ENCODE data around the gene MDM2.

The MDM2 gene

GRCh38 chr12:68785823-68786222, 22.2 kb upstream of the MDM2 start:
- H2AFZ ChIP-seq (ENCODE audit: low read depth, low read length): no peak overlapping the region
- H3K27me3 ChIP-seq (ENCODE audit: low read depth, low read length): no peaks in the 10 kb centered on the region
- no peaks in the 10 kb centered on the region for H4K20me1 ChIP-seq (ENCODE audit: insufficient read depth, low read length)
- no peaks in the 10 kb centered on the region for H3K9me3 ChIP-seq (ENCODE audit: insufficient read depth, low read length)
- H3K79me2 ChIP-seq (ENCODE audit: low read length): no peaks in the 10 kb centered on the region
- H3K4me3 ChIP-seq (ENCODE audit: low read length): no peak overlapping the region
- TF ChIP-seq CTCF (IDR thresholded peaks at IDR 0.05; ENCODE audit: low read depth, low read length) (no peak), EZH2phosphoT487 (IDR thresholded peaks at IDR 0.05; ENCODE audit: low read depth) (no peak)
- H3K4me1 ChIP-seq (ENCODE audit: low read length): peaks cover 32% of the 10 kb centered on the region
- no peaks in the 10 kb centered on the region for H3K36me3 ChIP-seq (replicated peaks; ENCODE audit: low read depth, low read length)
- H3K4me2 ChIP-seq (ENCODE audit: low read length): peak overlapping the region; percentile 33
- no peak overlapping the region for H3K27ac ChIP-seq (ENCODE audit: low read length)
- no peak overlapping the region for H3K9ac ChIP-seq (ENCODE audit: low read length)

DNA sequence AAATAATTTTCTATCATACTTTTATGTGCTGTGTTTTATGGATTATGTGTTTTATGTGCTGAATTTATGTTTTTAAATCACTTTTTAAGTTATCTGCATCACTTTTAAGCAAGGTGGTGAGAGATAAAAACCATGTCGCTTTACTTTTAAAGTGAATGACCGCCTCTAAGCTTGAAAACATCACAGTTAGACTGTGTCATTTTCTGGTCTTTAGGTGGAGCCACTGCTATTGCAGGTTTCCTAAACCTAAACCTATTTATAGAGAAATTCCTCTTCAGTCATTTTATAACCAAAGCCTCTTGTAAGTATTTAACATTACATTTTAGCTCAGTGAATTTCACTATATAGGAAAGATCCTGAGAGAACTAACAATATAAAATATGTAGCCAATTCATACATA, 21.0 kb upstream of the MDM2 start:
- H2AFZ ChIP-seq (ENCODE audit: low read depth, low read length): no peak overlapping the region
- no peaks in the 10 kb centered on the region for H4K20me1 ChIP-seq (ENCODE audit: insufficient read depth, low read length)
- peak overlapping the region; percentile 46; the same call in 1 of the 2 replicates for H3K4me2 ChIP-seq (ENCODE audit: low read length)
- H3K79me2 ChIP-seq (ENCODE audit: low read length): no peaks in the 10 kb centered on the region
- H3K27ac ChIP-seq (ENCODE audit: low read length): no peak overlapping the region; the same call in 1 of the 2 replicates
- peaks cover 32% of the 10 kb centered on the region for H3K4me1 ChIP-seq (ENCODE audit: low read length)
- 0 out of 2 replicates have a peak overlapping the region, but pooled peaks have one; percentile 4 for H3K9ac ChIP-seq (ENCODE audit: low read length)
- H3K27me3 ChIP-seq (ENCODE audit: low read depth, low read length): no peaks in the 10 kb centered on the region
- TF ChIP-seq EZH2phosphoT487 (IDR thresholded peaks at IDR 0.05; ENCODE audit: low read depth) (no peak), CTCF (IDR thresholded peaks at IDR 0.05; ENCODE audit: low read depth, low read length) (no peak; the same call in 1 of the 2 replicates)
- no peak overlapping the region for H3K4me3 ChIP-seq (ENCODE audit: low read length)
- no peaks in the 10 kb centered on the region for H3K36me3 ChIP-seq (replicated peaks; ENCODE audit: low read depth, low read length)
- H3K9me3 ChIP-seq (ENCODE audit: insufficient read depth, low read length): no peaks in the 10 kb centered on the region

DNA sequence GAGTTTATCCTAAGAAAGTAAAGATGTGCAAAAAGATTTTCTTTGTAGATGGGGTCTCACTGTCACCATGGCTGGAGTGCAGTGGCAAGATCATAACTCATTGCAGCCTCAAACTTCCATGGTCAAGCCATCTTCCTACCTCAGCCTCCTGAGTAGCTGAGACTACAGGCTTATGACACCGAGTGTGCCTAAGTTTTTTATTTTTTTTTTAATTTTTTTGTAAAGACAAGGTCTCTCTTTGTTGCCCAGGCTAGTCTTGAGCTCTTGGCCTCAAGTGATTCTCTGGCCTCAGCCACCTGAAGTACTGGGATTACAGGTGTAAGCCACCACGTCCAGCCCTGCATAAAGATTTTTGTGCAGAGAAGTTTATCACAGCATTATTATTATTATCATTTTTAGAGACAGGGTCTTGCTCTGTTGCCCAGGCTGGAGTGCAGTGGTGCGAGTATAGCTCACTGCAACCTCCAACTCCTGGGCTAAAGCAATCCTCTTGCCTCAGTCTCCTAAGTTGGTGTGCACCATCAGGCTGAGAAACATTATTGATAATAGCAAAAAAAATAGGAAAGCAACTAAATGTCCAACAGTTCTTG, 19.3 kb upstream of the MDM2 start:
- H4K20me1 ChIP-seq (ENCODE audit: insufficient read depth, low read length): no peaks in the 10 kb centered on the region
- no peak overlapping the region for H3K9ac ChIP-seq (ENCODE audit: low read length)
- TF ChIP-seq CTCF (IDR thresholded peaks at IDR 0.05; ENCODE audit: low read depth, low read length) (no peak), EZH2phosphoT487 (IDR thresholded peaks at IDR 0.05; ENCODE audit: low read depth) (no peak)
- H3K27ac ChIP-seq (ENCODE audit: low read length): no peak overlapping the region
- no peaks in the 10 kb centered on the region for H3K27me3 ChIP-seq (ENCODE audit: low read depth, low read length)
- H2AFZ ChIP-seq (ENCODE audit: low read depth, low read length): no peak overlapping the region
- H3K4me2 ChIP-seq (ENCODE audit: low read length): no peak overlapping the region
- H3K4me3 ChIP-seq (ENCODE audit: low read length): no peak overlapping the region
- H3K4me1 ChIP-seq (ENCODE audit: low read length): peaks cover 32% of the 10 kb centered on the region
- no peaks in the 10 kb centered on the region for H3K36me3 ChIP-seq (replicated peaks; ENCODE audit: low read depth, low read length)
- H3K9me3 ChIP-seq (ENCODE audit: insufficient read depth, low read length): no peaks in the 10 kb centered on the region
- no peaks in the 10 kb centered on the region for H3K79me2 ChIP-seq (ENCODE audit: low read length)

- Histone ChIP-seq H4K20me1 (ENCODE audit: insufficient read depth, low read length) (no peaks in the 10 kb centered on the region), H3K27me3 (ENCODE audit: low read depth, low read length) (no peaks in the 10 kb centered on the region), H3K9me3 (ENCODE audit: insufficient read depth, low read length) (no peaks in the 10 kb centered on the region), H3K79me2 (ENCODE audit: low read length) (no peaks in the 10 kb centered on the region), H3K36me3 (replicated peaks; ENCODE audit: low read depth, low read length) (no peaks in the 10 kb centered on the region), H3K4me2 (ENCODE audit: low read length) (no peak overlapping the region), H3K4me3 (ENCODE audit: low read length) (no peak overlapping the region), H3K9ac (ENCODE audit: low read length) (no peak overlapping the region), H3K4me1 (ENCODE audit: low read length) (peaks cover 32% of the 10 kb centered on the region), H3K27ac (ENCODE audit: low read length) (no peak overlapping the region), H2AFZ (ENCODE audit: low read depth, low read length) (no peak overlapping the region)
- TF ChIP-seq CTCF (IDR thresholded peaks at IDR 0.05; ENCODE audit: low read depth, low read length) (no peak), EZH2phosphoT487 (IDR thresholded peaks at IDR 0.05; ENCODE audit: low read depth) (no peak)
These were observed 18.7 kb upstream of the MDM2 start for GRCh38 chr12:68789144-68789878.

Measured in OCI-LY3 (cell line).